Parathyroid adenoma (tissue), 2 donors: ENCODE measurements around the gene SAP30.

Source experiments
- H2AFZ ChIP-seq: fragments of 300-600 bp; sonication (generic); one replicate; pipeline ENCODE4 v1.7.0; 2017; ENCODE audit warnings: antibody characterized with exemption, mild to moderate bottlenecking
- H3K27ac ChIP-seq: fragments of 300-600 bp; sonication (generic); one replicate; pipeline ENCODE4 v1.7.0; 2017
- H3K27me3 ChIP-seq: fragments of 300-600 bp; sonication (generic); one replicate; pipeline ENCODE4 v1.7.0; 2017; ENCODE audit warnings: low read length; ENCODE audit not compliant: control insufficient read depth, insufficient read depth
- H3K36me3 ChIP-seq: fragments of 300-600 bp; sonication (generic); one replicate; pipeline ENCODE4 v1.7.0; 2017; ENCODE audit warnings: low read length; ENCODE audit not compliant: control insufficient read depth, insufficient read depth
- H3K4me1 ChIP-seq: fragments of 300-600 bp; sonication (generic); one replicate; pipeline ENCODE4 v1.7.0; 2017; ENCODE audit warnings: control low read depth
- H3K4me2 ChIP-seq: fragments of 300-600 bp; sonication (generic); one replicate; pipeline ENCODE4 v1.7.0; 2017; ENCODE audit warnings: low read length
- H3K4me3 ChIP-seq: fragments of 300-600 bp; sonication (generic); one replicate; pipeline ENCODE4 v1.7.0; 2017; ENCODE audit warnings: low read depth, low read length
- H3K79me2 ChIP-seq: fragments of 300-600 bp; sonication (generic); one replicate; pipeline ENCODE4 v1.7.0; 2017; ENCODE audit warnings: control low read depth
- H3K9ac ChIP-seq: fragments of 300-600 bp; sonication (generic); one replicate; pipeline ENCODE4 v1.7.0; 2017; ENCODE audit warnings: mild to moderate bottlenecking
- H3K9me3 ChIP-seq: fragments of 300-600 bp; sonication (generic); one replicate; pipeline ENCODE4 v1.7.0; 2017; ENCODE audit warnings: low read length; ENCODE audit not compliant: control insufficient read depth
- TF ChIP-seq, protein P1 (sequence below): fragments of 300-600 bp; sonication (generic); IDR thresholded peaks from one replicate; pipeline ENCODE4 v1.7.0; 2017; ENCODE audit warnings: antibody characterized with exemption, mild to moderate bottlenecking
- donor health status: primary hyperparathyroidism.

Gene SAP30

DNA sequence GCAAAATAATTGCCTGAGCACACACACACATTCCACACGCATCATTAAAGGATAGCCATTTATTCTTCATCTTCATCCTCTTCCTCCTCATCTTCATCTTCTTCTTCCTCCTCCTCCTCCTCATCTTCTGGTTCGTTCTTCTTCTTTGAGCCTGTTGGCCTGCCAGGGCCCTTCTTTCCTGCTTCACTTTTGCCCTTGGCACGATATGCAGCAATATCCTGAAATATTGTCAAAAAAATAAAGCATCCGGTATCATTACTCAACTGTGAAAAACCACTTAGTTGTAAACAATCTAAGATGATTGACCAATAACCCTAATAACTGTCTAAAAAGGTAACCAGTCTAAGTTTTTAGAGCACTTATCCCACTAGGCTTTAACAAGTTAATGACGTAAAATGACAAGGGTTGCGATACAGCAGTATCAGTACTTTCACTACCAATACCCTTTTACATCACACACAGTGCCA is 38.7 kb upstream of the SAP30 start:
- Histone ChIP-seq H3K4me3 (no peak overlapping the region), H3K27me3 (no peaks in the 10 kb centered on the region), H3K36me3 (no peaks in the 10 kb centered on the region), H3K27ac (no peak overlapping the region), H3K4me1 (no peaks in the 10 kb centered on the region), H2AFZ (no peak overlapping the region), H3K79me2 (no peaks in the 10 kb centered on the region), H3K9me3 (no peaks in the 10 kb centered on the region), H3K4me2 (no peak overlapping the region), H3K9ac (no peak overlapping the region)
- TF ChIP-seq, protein P1, sequence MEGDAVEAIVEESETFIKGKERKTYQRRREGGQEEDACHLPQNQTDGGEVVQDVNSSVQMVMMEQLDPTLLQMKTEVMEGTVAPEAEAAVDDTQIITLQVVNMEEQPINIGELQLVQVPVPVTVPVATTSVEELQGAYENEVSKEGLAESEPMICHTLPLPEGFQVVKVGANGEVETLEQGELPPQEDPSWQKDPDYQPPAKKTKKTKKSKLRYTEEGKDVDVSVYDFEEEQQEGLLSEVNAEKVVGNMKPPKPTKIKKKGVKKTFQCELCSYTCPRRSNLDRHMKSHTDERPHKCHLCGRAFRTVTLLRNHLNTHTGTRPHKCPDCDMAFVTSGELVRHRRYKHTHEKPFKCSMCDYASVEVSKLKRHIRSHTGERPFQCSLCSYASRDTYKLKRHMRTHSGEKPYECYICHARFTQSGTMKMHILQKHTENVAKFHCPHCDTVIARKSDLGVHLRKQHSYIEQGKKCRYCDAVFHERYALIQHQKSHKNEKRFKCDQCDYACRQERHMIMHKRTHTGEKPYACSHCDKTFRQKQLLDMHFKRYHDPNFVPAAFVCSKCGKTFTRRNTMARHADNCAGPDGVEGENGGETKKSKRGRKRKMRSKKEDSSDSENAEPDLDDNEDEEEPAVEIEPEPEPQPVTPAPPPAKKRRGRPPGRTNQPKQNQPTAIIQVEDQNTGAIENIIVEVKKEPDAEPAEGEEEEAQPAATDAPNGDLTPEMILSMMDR, result no peak

DNA sequence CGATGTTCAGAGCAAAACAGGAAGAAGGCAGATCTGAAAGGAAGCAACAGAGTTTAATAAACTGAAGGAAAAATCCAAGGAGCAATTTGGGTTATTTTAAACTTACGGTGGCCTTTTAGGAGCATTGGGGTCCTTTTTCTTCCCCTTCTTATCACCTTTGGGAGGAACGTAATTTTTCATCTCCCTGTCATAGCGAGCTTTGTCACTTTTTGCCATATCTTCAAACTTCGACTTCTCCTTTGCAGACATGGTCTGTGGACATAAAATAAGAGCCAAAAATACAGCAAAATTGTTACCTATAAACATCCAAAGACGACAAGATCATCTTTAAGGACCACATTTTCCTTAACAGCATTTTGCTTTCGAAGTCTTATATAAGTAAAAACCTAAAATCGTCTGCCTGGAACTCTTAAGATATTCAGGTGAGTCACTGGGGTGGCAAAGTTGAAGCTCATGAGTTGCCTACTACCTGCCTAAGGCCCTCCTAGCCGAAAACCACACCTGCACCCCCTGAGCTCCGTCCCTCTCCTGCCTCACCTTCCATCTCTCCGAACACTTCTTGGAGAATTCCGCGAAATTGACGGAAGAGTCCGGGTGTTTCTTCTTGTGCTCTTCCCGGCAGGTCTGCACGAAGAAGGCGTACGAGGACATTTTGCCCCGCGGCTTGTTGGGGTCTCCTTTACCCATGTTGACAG is 37.6 kb upstream of the SAP30 start:
- Histone ChIP-seq H3K4me3 (peak overlapping the region; percentile 98), H3K9me3 (no peaks in the 10 kb centered on the region), H3K9ac (no peak overlapping the region), H3K27ac (peak overlapping the region; percentile 24), H3K79me2 (no peaks in the 10 kb centered on the region), H3K36me3 (no peaks in the 10 kb centered on the region), H3K4me1 (no peaks in the 10 kb centered on the region), H3K27me3 (no peaks in the 10 kb centered on the region), H3K4me2 (peak overlapping the region; percentile 85), H2AFZ (peak overlapping the region; percentile 29)
- TF ChIP-seq, protein P1, result no peak

DNA sequence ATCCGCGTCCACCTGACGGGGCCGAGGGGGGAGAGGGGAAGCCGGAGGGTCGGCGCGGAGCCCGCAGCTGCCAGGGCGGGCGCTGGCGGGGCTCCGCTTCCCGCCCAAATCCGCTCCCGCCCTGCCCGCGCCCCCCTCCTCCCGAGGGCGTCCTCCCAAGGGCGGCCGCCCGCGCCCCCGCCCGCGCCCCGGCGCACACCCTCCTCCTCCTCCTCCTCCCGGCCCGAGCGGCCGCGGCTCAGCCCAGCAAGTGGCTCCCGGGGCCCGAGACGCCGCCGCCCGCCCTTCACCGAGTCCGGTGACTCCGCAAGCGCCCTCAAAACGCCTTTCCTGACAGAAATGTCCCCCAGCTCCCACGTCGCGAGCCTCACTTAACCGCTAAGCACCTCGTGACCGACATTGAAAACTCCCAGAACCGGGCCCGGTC is 37.1 kb upstream of the SAP30 start:
- H3K4me3 ChIP-seq, result peak overlapping the region; percentile 98
- TF ChIP-seq, protein P1, result no peak

GRCh38 chr4:173334085-173334890 is 36.5 kb upstream of the SAP30 start, which contains the start of gene HMGB2:
Gene HMGB2 (minus strand): TSS chr4:173334358. CDS start chr4:173333649, 709 bp downstream.
- H2AFZ ChIP-seq, result peak within 1 kb of the TSS; percentile 86
- TF ChIP-seq, protein P1, result no peak
- peak within 1 kb of the TSS; percentile 85 for H3K4me2 ChIP-seq

More for the DNA sequence above, 37.1 kb upstream of the SAP30 start:
- H3K27me3 ChIP-seq, result no peaks in the 10 kb centered on the region
- peak overlapping the region; percentile 58 for H3K9ac ChIP-seq
- H3K27ac ChIP-seq, result peak overlapping the region; percentile 94
- H3K4me2 ChIP-seq, result peak overlapping the region; percentile 85
- H3K36me3 ChIP-seq, result no peaks in the 10 kb centered on the region
- peak overlapping the region; percentile 86 for H2AFZ ChIP-seq
- no peaks in the 10 kb centered on the region for H3K9me3 ChIP-seq
- no peaks in the 10 kb centered on the region for H3K79me2 ChIP-seq
- H3K4me1 ChIP-seq, result no peaks in the 10 kb centered on the region

More at GRCh38 chr4:173334085-173334890, 36.5 kb upstream of the SAP30 start, which contains the start of gene HMGB2:
- Histone ChIP-seq H3K27me3 (no peaks in the 10 kb centered on the region), H3K9ac (peak within 1 kb of the TSS; percentile 58), H3K79me2 (no peaks in the 10 kb centered on the region), H3K4me1 (no peaks in the 10 kb centered on the region), H3K27ac (peak within 1 kb of the TSS; percentile 94), H3K36me3 (no peaks in the 10 kb centered on the region), H3K4me3 (peak within 1 kb of the TSS; percentile 98), H3K9me3 (no peaks in the 10 kb centered on the region)
